ENCODE data around the gene RXRG. TPM values are rescaled to one million over a fixed set of nuclear protein-coding genes. Genes with fewer than 3 reads are reported as not detected.

Gene RXRG
- total and polyA plus RNA-seq, 2 experiments from 2014 or later, result not detected

- Histone ChIP-seq H3K4me3 (no peak overlapping the region), H3K36me3 (ENCODE audit: low read depth) (no peaks in the 10 kb centered on the region), H3K27ac (no peak overlapping the region), H3K4me2 (ENCODE audit: unreplicated experiment) (no peak overlapping the region), H3K4me1 (ENCODE audit: insufficient read depth) (no peaks in the 10 kb centered on the region), H3F3A (ENCODE audit: insufficient read depth) (no peaks in the 10 kb centered on the region), H3K27me3 (replicated peaks; ENCODE audit: insufficient read depth) (peaks cover 28% of the 10 kb centered on the region), H4K20me1 (ENCODE audit: insufficient read depth) (no peaks in the 10 kb centered on the region), H3K9ac (no peak overlapping the region), H3K79me2 (ENCODE audit: insufficient read depth) (no peaks in the 10 kb centered on the region), H2AFZ (no peak overlapping the region), H3K9me2 (ENCODE audit: insufficient read depth) (no peaks in the 10 kb centered on the region), H3K9me3 (ENCODE audit: low read depth) (no peaks in the 10 kb centered on the region)
- TF ChIP-seq EZH2phosphoT487 (IDR thresholded peaks at IDR 0.05; ENCODE audit: insufficient read depth, low read depth) (no peak), EZH2 (IDR thresholded peaks at IDR 0.05; ENCODE audit: insufficient read depth, poor library complexity, severe bottlenecking) (no peak)
- 66 to 75% methylated on average over 5 to 6 of the region's 6 CpGs for WGBS, 2 experiments (ENCODE audit: low coverage in 1 of 2, low lambda C conversion rate in 2 of 2, missing lambda C conversion rate in 2 of 2)
- no peak for DNase-seq
- in situ Hi-C loops (cut with MboI), result no loop called here
Measured at GRCh38 chr1:165439330-165439729, 5.6 kb downstream of the RXRG start.

- H3K27ac ChIP-seq, result no peak overlapping the region
- 5 to 6% methylated on average over 2 of the region's 2 CpGs for WGBS, 2 experiments (ENCODE audit: low coverage in 1 of 2, low lambda C conversion rate in 2 of 2, missing lambda C conversion rate in 2 of 2)
- no peak overlapping the region for H2AFZ ChIP-seq
- H3K9ac ChIP-seq, result no peak overlapping the region
- H3K27me3 ChIP-seq (replicated peaks; ENCODE audit: insufficient read depth), result peaks cover 7% of the 10 kb centered on the region
- no peaks in the 10 kb centered on the region for H3K9me3 ChIP-seq (ENCODE audit: low read depth)
- no peaks in the 10 kb centered on the region for H3F3A ChIP-seq (ENCODE audit: insufficient read depth)
- H3K79me2 ChIP-seq (ENCODE audit: insufficient read depth), result no peaks in the 10 kb centered on the region
- H3K4me3 ChIP-seq, result no peak overlapping the region
- no peak for DNase-seq
- in situ Hi-C loops (cut with MboI), result no loop called here
- H4K20me1 ChIP-seq (ENCODE audit: insufficient read depth), result no peaks in the 10 kb centered on the region
- no peaks in the 10 kb centered on the region for H3K36me3 ChIP-seq (ENCODE audit: low read depth)
- no peaks in the 10 kb centered on the region for H3K9me2 ChIP-seq (ENCODE audit: insufficient read depth)
- TF ChIP-seq EZH2 (IDR thresholded peaks at IDR 0.05; ENCODE audit: insufficient read depth, poor library complexity, severe bottlenecking) (no peak), EZH2phosphoT487 (IDR thresholded peaks at IDR 0.05; ENCODE audit: insufficient read depth, low read depth) (no peak)
- no peak overlapping the region for H3K4me2 ChIP-seq (ENCODE audit: unreplicated experiment)
- no peaks in the 10 kb centered on the region for H3K4me1 ChIP-seq (ENCODE audit: insufficient read depth)
Measured at GRCh38 chr1:165436994-165437393, 7.9 kb downstream of the RXRG start.

- Histone ChIP-seq H3K9ac (no peak overlapping the region), H2AFZ (no peak overlapping the region), H3K79me2 (ENCODE audit: insufficient read depth) (no peaks in the 10 kb centered on the region), H3K4me3 (no peak overlapping the region), H3K4me2 (ENCODE audit: unreplicated experiment) (no peak overlapping the region), H3K36me3 (ENCODE audit: low read depth) (no peaks in the 10 kb centered on the region), H3K9me2 (ENCODE audit: insufficient read depth) (no peaks in the 10 kb centered on the region), H4K20me1 (ENCODE audit: insufficient read depth) (no peaks in the 10 kb centered on the region), H3K27me3 (replicated peaks; ENCODE audit: insufficient read depth) (peaks cover 7% of the 10 kb centered on the region), H3K27ac (no peak overlapping the region), H3K4me1 (ENCODE audit: insufficient read depth) (no peaks in the 10 kb centered on the region), H3K9me3 (ENCODE audit: low read depth) (no peaks in the 10 kb centered on the region), H3F3A (ENCODE audit: insufficient read depth) (no peaks in the 10 kb centered on the region)
- no peak for DNase-seq
- in situ Hi-C loops (cut with MboI), result no loop called here
- TF ChIP-seq EZH2phosphoT487 (IDR thresholded peaks at IDR 0.05; ENCODE audit: insufficient read depth, low read depth) (no peak), EZH2 (IDR thresholded peaks at IDR 0.05; ENCODE audit: insufficient read depth, poor library complexity, severe bottlenecking) (no peak)
- 41 to 56% methylated on average over 2 of the region's 2 CpGs for WGBS, 2 experiments (ENCODE audit: low coverage in 1 of 2, low lambda C conversion rate in 2 of 2, missing lambda C conversion rate in 2 of 2)
Measured at GRCh38 chr1:165435801-165436200, 9.1 kb downstream of the RXRG start.

GRCh38 chr1:165434281-165434680, 10.6 kb downstream of the RXRG start:
- H3K4me2 ChIP-seq (ENCODE audit: unreplicated experiment), result no peak overlapping the region
- no peak overlapping the region for H2AFZ ChIP-seq
- no peak overlapping the region for H3K9ac ChIP-seq
- TF ChIP-seq EZH2phosphoT487 (IDR thresholded peaks at IDR 0.05; ENCODE audit: insufficient read depth, low read depth), result no peak
- TF ChIP-seq EZH2 (IDR thresholded peaks at IDR 0.05; ENCODE audit: insufficient read depth, poor library complexity, severe bottlenecking), result no peak
- H3K4me1 ChIP-seq (ENCODE audit: insufficient read depth), result no peaks in the 10 kb centered on the region
- no peaks in the 10 kb centered on the region for H3K36me3 ChIP-seq (ENCODE audit: low read depth)
- H3K4me3 ChIP-seq, result no peak overlapping the region
- H3K9me3 ChIP-seq (ENCODE audit: low read depth), result no peaks in the 10 kb centered on the region
- no peak overlapping the region for H3K27ac ChIP-seq
- no peaks in the 10 kb centered on the region for H3F3A ChIP-seq (ENCODE audit: insufficient read depth)
- peaks cover 3% of the 10 kb centered on the region; the same call in 1 of the 2 replicates for H3K27me3 ChIP-seq (replicated peaks; ENCODE audit: insufficient read depth)
- DNase-seq, result no peak
- no peaks in the 10 kb centered on the region for H3K9me2 ChIP-seq (ENCODE audit: insufficient read depth)
- 12 to 25% methylated on average over 2 of the region's 2 CpGs for WGBS, 2 experiments (ENCODE audit: low coverage in 1 of 2, low lambda C conversion rate in 2 of 2, missing lambda C conversion rate in 2 of 2)
- in situ Hi-C loops (cut with MboI), result no loop called here
- H4K20me1 ChIP-seq (ENCODE audit: insufficient read depth), result no peaks in the 10 kb centered on the region
- no peaks in the 10 kb centered on the region for H3K79me2 ChIP-seq (ENCODE audit: insufficient read depth)

GRCh38 chr1:165431079-165431478, 13.8 kb downstream of the RXRG start:
- Histone ChIP-seq H3K27ac (no peak overlapping the region), H2AFZ (no peak overlapping the region), H3K4me1 (ENCODE audit: insufficient read depth) (no peaks in the 10 kb centered on the region), H3K27me3 (replicated peaks; ENCODE audit: insufficient read depth) (no peaks in the 10 kb centered on the region; the same call in 1 of the 2 replicates), H3K4me3 (no peak overlapping the region), H3F3A (ENCODE audit: insufficient read depth) (no peaks in the 10 kb centered on the region), H3K9me2 (ENCODE audit: insufficient read depth) (no peaks in the 10 kb centered on the region), H3K36me3 (ENCODE audit: low read depth) (no peaks in the 10 kb centered on the region), H4K20me1 (ENCODE audit: insufficient read depth) (no peaks in the 10 kb centered on the region), H3K9me3 (ENCODE audit: low read depth) (no peaks in the 10 kb centered on the region), H3K9ac (no peak overlapping the region), H3K4me2 (ENCODE audit: unreplicated experiment) (no peak overlapping the region), H3K79me2 (ENCODE audit: insufficient read depth) (no peaks in the 10 kb centered on the region)
- 45 to 55% methylated on average over 4 of the region's 4 CpGs for WGBS, 2 experiments (ENCODE audit: low coverage in 1 of 2, low lambda C conversion rate in 2 of 2, missing lambda C conversion rate in 2 of 2)
- DNase-seq, result no peak
- in situ Hi-C loops (cut with MboI), result no loop called here
- TF ChIP-seq EZH2 (IDR thresholded peaks at IDR 0.05; ENCODE audit: insufficient read depth, poor library complexity, severe bottlenecking) (no peak), EZH2phosphoT487 (IDR thresholded peaks at IDR 0.05; ENCODE audit: insufficient read depth, low read depth) (no peak)

Measured in GM23248 (cell line).